WTC11 (cell line): ENCODE results near the gene LENG8. TPM values are rescaled to one million over a fixed set of nuclear protein-coding genes. Genes with fewer than 3 reads are reported as not detected.
A peak's percentile ranks its signal among the peaks of the same experiment; 100 is the strongest.

Source experiments
- ATAC-seq: fragments of 200-7000 bp; cut with Tn5 transposase; 2 replicates; pipeline ENCODE4 v1.10.0; 2021; ENCODE audit warnings: mild to moderate bottlenecking, moderate library complexity
- CTCF ChIA-PET: fragments of 300-600 bp; sonication (Branson Sonifier 250); formaldehyde crosslinking; loops from one replicate; lab custom pipeline; 2021; ENCODE audit warnings: antibody characterized with exemption; lab: Charles Lee
- POLR2A ChIA-PET: fragments of 350-600 bp; sonication (Branson Sonifier 250); formaldehyde crosslinking; loops from one replicate; lab custom pipeline; 2021; ENCODE audit warnings: antibody characterized with exemption; lab: Charles Lee
- DNase-seq: peaks from one replicate; pipeline ENCODE4 v3.0.0; 2021; ENCODE audit warnings: low spot score
- H3K27ac Mint-ChIP-seq: 2 replicates; pipeline ENCODE4 v1.8.0; 2021; ENCODE audit warnings: mixed read lengths
- H3K27me3 Mint-ChIP-seq: 2 replicates; pipeline ENCODE4 v1.8.0; 2021; ENCODE audit warnings: low read depth, mild to moderate bottlenecking, moderate library complexity, mixed read lengths
- H3K36me3 Mint-ChIP-seq: 2 replicates; pipeline ENCODE4 v1.8.0; 2021; ENCODE audit warnings: mixed read lengths
- H3K4me1 Mint-ChIP-seq: 2 replicates; pipeline ENCODE4 v1.8.0; 2022; ENCODE audit warnings: mixed read lengths
- H3K4me3 Mint-ChIP-seq: 2 replicates; pipeline ENCODE4 v1.8.0; 2021; ENCODE audit warnings: mild to moderate bottlenecking, moderate library complexity, mixed read lengths
- H3K9me3 Mint-ChIP-seq: 2 replicates; pipeline ENCODE4 v1.8.0; 2021; ENCODE audit warnings: mixed read lengths
- AFF4 ChIP-seq: sonication (generic); formaldehyde crosslinking; IDR thresholded peaks from 2 replicates; pipeline ENCODE4 v1.8.1; 2023; ENCODE audit warnings: mild to moderate bottlenecking, missing genetic modification reagents, borderline replicate concordance
- CDX4 ChIP-seq: fragments of 250-450 bp; sonication (Bioruptor Pico); IDR thresholded peaks from 2 replicates; pipeline ENCODE4 v1.9.0; 2021; ENCODE audit warnings: moderate library complexity, mild to moderate bottlenecking, inconsistent platforms, borderline replicate concordance
- CREM ChIP-seq: sonication (generic); formaldehyde crosslinking; IDR thresholded peaks from 2 replicates; pipeline ENCODE4 v1.8.1; 2022; ENCODE audit warnings: mild to moderate bottlenecking, missing genetic modification reagents, moderate library complexity
- CTCF ChIP-seq: fragments of 200-600 bp; IDR thresholded peaks from 2 replicates; pipeline ENCODE4 v1.8.0; 2022; ENCODE audit warnings: antibody characterized with exemption
- ELF4 ChIP-seq: sonication (generic); formaldehyde crosslinking; IDR thresholded peaks from 2 replicates; pipeline ENCODE4 v1.8.1; 2022; ENCODE audit warnings: low read depth, mild to moderate bottlenecking, moderate library complexity, missing genetic modification reagents
- FOXK1 ChIP-seq: sonication (generic); formaldehyde crosslinking; IDR thresholded peaks from 2 replicates; pipeline ENCODE4 v1.8.0; 2022; ENCODE audit warnings: mild to moderate bottlenecking, moderate library complexity, missing genetic modification reagents
- JUN ChIP-seq: sonication (generic); formaldehyde crosslinking; IDR thresholded peaks from 2 replicates; pipeline ENCODE4 v1.8.0; 2023; ENCODE audit warnings: mild to moderate bottlenecking, missing genetic modification reagents
- PRRX2 ChIP-seq: fragments of 250-450 bp; sonication (Bioruptor Pico); IDR thresholded peaks from 2 replicates; pipeline ENCODE4 v1.8.0; 2021; ENCODE audit warnings: mild to moderate bottlenecking
- SMAD3 ChIP-seq: sonication (generic); formaldehyde crosslinking; IDR thresholded peaks from 2 replicates; pipeline ENCODE4 v1.8.0; 2022; ENCODE audit warnings: missing genetic modification reagents, mild to moderate bottlenecking, borderline replicate concordance
- SP1 ChIP-seq: sonication (generic); formaldehyde crosslinking; conservative IDR thresholded peaks from 2 replicates; pipeline ENCODE4 v1.8.1; 2022; ENCODE audit warnings: missing genetic modification reagents
- STAT6 ChIP-seq: sonication (generic); formaldehyde crosslinking; conservative IDR thresholded peaks from 2 replicates; pipeline ENCODE4 v1.8.1; 2023; ENCODE audit warnings: mild to moderate bottlenecking, low read depth, missing genetic modification reagents, moderate library complexity
- TEAD1 ChIP-seq: sonication (generic); formaldehyde crosslinking; IDR thresholded peaks from 2 replicates; pipeline ENCODE4 v1.8.0; 2022; ENCODE audit warnings: mild to moderate bottlenecking, missing genetic modification reagents
- ZNF263 ChIP-seq: sonication (generic); formaldehyde crosslinking; IDR thresholded peaks from 2 replicates; pipeline ENCODE4 v1.8.1; 2022; ENCODE audit warnings: low read depth, mild to moderate bottlenecking, moderate library complexity, missing genetic modification reagents
- ZNF416 ChIP-seq: fragments of 250-450 bp; sonication (Bioruptor Pico); IDR thresholded peaks from 2 replicates; pipeline ENCODE4 v1.9.0; 2021; ENCODE audit warnings: mild to moderate bottlenecking, inconsistent platforms
- total RNA-seq: library from RNA; stranded (reverse); gene quantifications from 3 replicates; pipeline ENCODE4 v1.2.3, GENCODE V29; 2021
- TF ChIP-seq, protein P1 (sequence below): sonication (generic); formaldehyde crosslinking; IDR thresholded peaks from 2 replicates; pipeline ENCODE4 v1.8.0; 2022; ENCODE audit warnings: mild to moderate bottlenecking, missing genetic modification reagents
- TF ChIP-seq, protein P2 (sequence below): sonication (generic); formaldehyde crosslinking; IDR thresholded peaks from 2 replicates; pipeline ENCODE4 v1.8.1; 2023; ENCODE audit warnings: mild to moderate bottlenecking, moderate library complexity, missing genetic modification reagents
- TF ChIP-seq, protein P3 (sequence below): sonication (generic); formaldehyde crosslinking; IDR thresholded peaks from 2 replicates; pipeline ENCODE4 v1.8.0; 2022; ENCODE audit warnings: mild to moderate bottlenecking, missing genetic modification reagents
- TF ChIP-seq, protein P4 (sequence below): sonication (generic); formaldehyde crosslinking; IDR thresholded peaks from 2 replicates; pipeline ENCODE4 v1.8.1; 2022; ENCODE audit warnings: low read depth, missing genetic modification reagents, borderline replicate concordance

LENG8 gene
- total RNA-seq, 1 experiment from 2014 or later = 175 TPM

DNA sequence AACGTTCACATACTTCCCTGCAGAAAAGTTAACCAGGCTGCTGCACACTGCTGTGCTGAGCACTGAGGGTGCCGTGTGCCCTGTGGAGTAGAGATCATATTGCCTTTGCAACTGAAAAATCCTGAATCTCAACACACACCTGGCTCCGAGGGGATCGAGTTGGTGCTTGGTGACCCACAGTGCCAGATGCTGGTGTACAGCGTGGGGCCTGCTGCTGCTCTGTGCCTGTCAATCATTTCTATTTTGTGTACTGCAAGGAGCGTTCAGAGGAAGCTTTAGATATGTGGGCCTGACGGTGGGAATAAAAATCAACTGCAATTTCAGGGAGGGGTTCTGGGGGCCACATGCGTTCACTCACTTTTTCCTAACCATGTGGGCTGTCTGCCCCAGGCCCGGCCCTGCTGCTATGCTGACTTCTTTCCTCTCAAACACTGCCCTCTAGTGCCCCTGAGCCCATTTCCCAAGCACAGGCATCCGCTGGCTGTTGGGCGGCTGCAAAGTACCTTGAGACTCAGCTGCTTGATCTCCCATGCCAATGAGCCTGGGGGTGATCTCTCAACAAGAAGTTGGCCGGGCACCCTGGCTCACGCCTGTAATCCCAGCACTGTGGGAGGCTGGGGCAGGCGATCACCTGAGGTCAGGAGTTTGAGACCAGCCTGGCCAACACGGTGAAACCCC is 9.7 kb upstream of the LENG8 start:
- CTCF ChIA-PET = interaction anchor here (0.6 to 6.2 kb wide), 27 partner anchors 9 to 1379 kb away, joined by 3 to 61 read pairs (median 5); partner anchors contain the start of genes CDC42EP5, LENG8, LENG9 and PPP1R12C

More for the DNA sequence above, 9.7 kb upstream of the LENG8 start:
- POLR2A ChIA-PET = interaction anchor here (0.7 to 0.9 kb wide), 2 partner anchors 9 kb away, joined by 3 read pairs; no protein-coding TSS in a partner anchor
- peaks cover 7% of the 10 kb centered on the region for H3K27me3 Mint-ChIP-seq
- ATAC-seq (peak; percentile 85), DNase-seq (peak; percentile 79)
- no peak for TF ChIP-seq SMAD3 (CRISPR knock-in tag)
- TF ChIP-seq ELF4 = no peak
- TF ChIP-seq, protein P1, sequence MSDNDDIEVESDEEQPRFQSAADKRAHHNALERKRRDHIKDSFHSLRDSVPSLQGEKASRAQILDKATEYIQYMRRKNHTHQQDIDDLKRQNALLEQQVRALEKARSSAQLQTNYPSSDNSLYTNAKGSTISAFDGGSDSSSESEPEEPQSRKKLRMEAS (CRISPR knock-in tag) = no peak
- no peak for TF ChIP-seq STAT6 (CRISPR knock-in tag)
- no peak for TF ChIP-seq CTCF
- TF ChIP-seq, protein P2, sequence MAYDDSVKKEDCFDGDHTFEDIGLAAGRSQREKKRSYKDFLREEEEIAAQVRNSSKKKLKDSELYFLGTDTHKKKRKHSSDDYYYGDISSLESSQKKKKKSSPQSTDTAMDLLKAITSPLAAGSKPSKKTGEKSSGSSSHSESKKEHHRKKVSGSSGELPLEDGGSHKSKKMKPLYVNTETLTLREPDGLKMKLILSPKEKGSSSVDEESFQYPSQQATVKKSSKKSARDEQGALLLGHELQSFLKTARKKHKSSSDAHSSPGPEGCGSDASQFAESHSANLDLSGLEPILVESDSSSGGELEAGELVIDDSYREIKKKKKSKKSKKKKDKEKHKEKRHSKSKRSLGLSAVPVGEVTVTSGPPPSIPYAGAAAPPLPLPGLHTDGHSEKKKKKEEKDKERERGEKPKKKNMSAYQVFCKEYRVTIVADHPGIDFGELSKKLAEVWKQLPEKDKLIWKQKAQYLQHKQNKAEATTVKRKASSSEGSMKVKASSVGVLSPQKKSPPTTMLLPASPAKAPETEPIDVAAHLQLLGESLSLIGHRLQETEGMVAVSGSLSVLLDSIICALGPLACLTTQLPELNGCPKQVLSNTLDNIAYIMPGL (CRISPR knock-in tag) = no peak
- TF ChIP-seq, protein P3, sequence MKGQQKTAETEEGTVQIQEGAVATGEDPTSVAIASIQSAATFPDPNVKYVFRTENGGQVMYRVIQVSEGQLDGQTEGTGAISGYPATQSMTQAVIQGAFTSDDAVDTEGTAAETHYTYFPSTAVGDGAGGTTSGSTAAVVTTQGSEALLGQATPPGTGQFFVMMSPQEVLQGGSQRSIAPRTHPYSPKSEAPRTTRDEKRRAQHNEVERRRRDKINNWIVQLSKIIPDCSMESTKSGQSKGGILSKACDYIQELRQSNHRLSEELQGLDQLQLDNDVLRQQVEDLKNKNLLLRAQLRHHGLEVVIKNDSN (CRISPR knock-in tag) = no peak
- TF ChIP-seq, protein P4, sequence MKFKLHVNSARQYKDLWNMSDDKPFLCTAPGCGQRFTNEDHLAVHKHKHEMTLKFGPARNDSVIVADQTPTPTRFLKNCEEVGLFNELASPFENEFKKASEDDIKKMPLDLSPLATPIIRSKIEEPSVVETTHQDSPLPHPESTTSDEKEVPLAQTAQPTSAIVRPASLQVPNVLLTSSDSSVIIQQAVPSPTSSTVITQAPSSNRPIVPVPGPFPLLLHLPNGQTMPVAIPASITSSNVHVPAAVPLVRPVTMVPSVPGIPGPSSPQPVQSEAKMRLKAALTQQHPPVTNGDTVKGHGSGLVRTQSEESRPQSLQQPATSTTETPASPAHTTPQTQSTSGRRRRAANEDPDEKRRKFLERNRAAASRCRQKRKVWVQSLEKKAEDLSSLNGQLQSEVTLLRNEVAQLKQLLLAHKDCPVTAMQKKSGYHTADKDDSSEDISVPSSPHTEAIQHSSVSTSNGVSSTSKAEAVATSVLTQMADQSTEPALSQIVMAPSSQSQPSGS (CRISPR knock-in tag) = no peak
- no peak for TF ChIP-seq TEAD1 (CRISPR knock-in tag)
- TF ChIP-seq JUN (CRISPR knock-in tag) = no peak
- no peak for TF ChIP-seq ZNF263 (CRISPR knock-in tag)
- no peak for TF ChIP-seq ZNF416 (CRISPR knock-in tag)
- no peak for TF ChIP-seq SP1 (CRISPR knock-in tag)
- no peak for TF ChIP-seq AFF4 (CRISPR knock-in tag)
- no peak for TF ChIP-seq PRRX2
- no peak for TF ChIP-seq CDX4 (CRISPR knock-in tag)
- no peak for TF ChIP-seq CREM (CRISPR knock-in tag)
- no peak for TF ChIP-seq FOXK1 (CRISPR knock-in tag)
- peaks cover 15% of the 10 kb centered on the region for H3K36me3 Mint-ChIP-seq
- peaks cover 27% of the 10 kb centered on the region for H3K4me1 Mint-ChIP-seq
- peak overlapping the region; percentile 49; the same call in 1 of the 2 replicates for H3K27ac Mint-ChIP-seq
- H3K9me3 Mint-ChIP-seq = no peaks in the 10 kb centered on the region
- H3K4me3 Mint-ChIP-seq = no peak overlapping the region
